ENCODE data around the gene PKDCC.
"Not testable (repeated sequence)": the region's sequence is repeated elsewhere in the genome, so short reads cannot be mapped to it uniquely, and the experiment has no call there.

PKDCC gene

GRCh38 chr2:42065753-42066152, 17.9 kb downstream of the PKDCC start:
- not testable (repeated sequence) for DNase-seq

- DNase-seq = not testable (repeated sequence)
Observed at GRCh38 chr2:42067001-42067400, 19.2 kb downstream of the PKDCC start.

GRCh38 chr2:42067521-42067920, 19.7 kb downstream of the PKDCC start:
- DNase-seq = no peak

- no peak for DNase-seq
Observed at GRCh38 chr2:42068571-42069178, 20.9 kb downstream of the PKDCC start.

- DNase-seq = no peak
Observed at GRCh38 chr2:42069568-42069967, 21.7 kb downstream of the PKDCC start.

- no peak for DNase-seq
Observed at GRCh38 chr2:42071791-42072190, 24.0 kb downstream of the PKDCC start.

GRCh38 chr2:42072349-42073118, 24.7 kb downstream of the PKDCC start:
- no peak for DNase-seq

- no peak for DNase-seq
Observed at GRCh38 chr2:42073739-42074503, 26.1 kb downstream of the PKDCC start.

GRCh38 chr2:42074661-42075060, 26.8 kb downstream of the PKDCC start:
- no peak for DNase-seq

GRCh38 chr2:42076357-42077225, 28.8 kb downstream of the PKDCC start:
- DNase-seq = peak; percentile 67

GRCh38 chr2:42077343-42077742, 29.5 kb downstream of the PKDCC start:
- DNase-seq = no peak

GRCh38 chr2:42079737-42080287, 32.0 kb downstream of the PKDCC start:
- no peak for DNase-seq

GRCh38 chr2:42081151-42081550, 33.3 kb downstream of the PKDCC start:
- not testable (repeated sequence) for DNase-seq

- no peak for DNase-seq
Observed at GRCh38 chr2:42082016-42082415, 34.2 kb downstream of the PKDCC start.

- no peak for DNase-seq
Observed at GRCh38 chr2:42084231-42084671, 36.4 kb downstream of the PKDCC start.

GRCh38 chr2:42085070-42085469, 37.2 kb downstream of the PKDCC start:
- not testable (repeated sequence) for DNase-seq

GRCh38 chr2:42085706-42086487, 38.1 kb downstream of the PKDCC start:
- DNase-seq = no peak

- DNase-seq = peak; percentile 75
Observed at GRCh38 chr2:42086500-42086953, 38.7 kb downstream of the PKDCC start.

GRCh38 chr2:42087137-42087856, 39.5 kb downstream of the PKDCC start:
- no peak for DNase-seq

GRCh38 chr2:42087857-42088195, 40.0 kb downstream of the PKDCC start:
- DNase-seq = no peak

Measured in NCI-H1694 (cell line).